SK-N-SH treated with all-trans-retinoic acid at 6 μM for 48 hours (cell line): ENCODE measurements around the gene SRRD.
"Not testable (repeated sequence)": the region's sequence is repeated elsewhere in the genome, so short reads cannot be mapped to it uniquely, and the experiment has no call there.

Experiments
- ATAC-seq: fragments of 200-7000 bp; cut with Tn5 transposase; 3 replicates; pipeline ENCODE4 v1.9.1; 2020; ENCODE audit warnings: mild to moderate bottlenecking, moderate library complexity
- ARNTL ChIP-seq: fragments of 450-650 bp; formaldehyde crosslinking; IDR thresholded peaks from 2 replicates; pipeline ENCODE4 v1.5.0; 2020; ENCODE audit warnings: low read depth, mild to moderate bottlenecking, moderate library complexity, borderline replicate concordance
- BACH2 ChIP-seq: fragments of 250-450 bp; sonication (Bioruptor Pico); IDR thresholded peaks from 2 replicates; pipeline ENCODE4 v1.9.0; 2021; ENCODE audit warnings: mild to moderate bottlenecking, borderline replicate concordance
- CREB5 ChIP-seq: fragments of 250-450 bp; sonication (Bioruptor Pico); IDR thresholded peaks from 2 replicates; pipeline ENCODE4 v1.5.1; 2020; ENCODE audit warnings: low read depth, mild to moderate bottlenecking, moderate library complexity
- CSDC2 ChIP-seq: fragments of 250-450 bp; sonication (Bioruptor Pico); IDR thresholded peaks from 2 replicates; pipeline ENCODE4 v1.5.0; 2020; ENCODE audit warnings: mild to moderate bottlenecking, moderate library complexity
- CSRNP3 ChIP-seq: fragments of 250-450 bp; sonication (Bioruptor Pico); IDR thresholded peaks from 2 replicates; pipeline ENCODE4 v1.5.1; 2021; ENCODE audit warnings: mild to moderate bottlenecking, moderate library complexity
- ESRRG ChIP-seq: fragments of 250-450 bp; sonication (Bioruptor Pico); IDR thresholded peaks from 2 replicates; pipeline ENCODE4 v1.6.1; 2021; ENCODE audit warnings: mild to moderate bottlenecking
- GLIS3 ChIP-seq: fragments of 250-450 bp; sonication (Bioruptor Pico); IDR thresholded peaks from 2 replicates; pipeline ENCODE4 v1.5.0; 2020; ENCODE audit warnings: mild to moderate bottlenecking, moderate library complexity
- ISL1 ChIP-seq: fragments of 250-450 bp; sonication (Bioruptor Pico); IDR thresholded peaks from 2 replicates; pipeline ENCODE4 v2.1.2; 2022; ENCODE audit warnings: mild to moderate bottlenecking, moderate library complexity
- PATZ1 ChIP-seq: fragments of 250-450 bp; sonication (Bioruptor Pico); IDR thresholded peaks from 2 replicates; pipeline ENCODE4 v1.8.0; 2020; ENCODE audit warnings: mild to moderate bottlenecking, moderate library complexity, borderline replicate concordance
- POU6F1 ChIP-seq: fragments of 250-450 bp; sonication (Bioruptor Pico); IDR thresholded peaks from 2 replicates; pipeline ENCODE4 v1.8.0; 2021; ENCODE audit warnings: low read depth, mild to moderate bottlenecking, moderate library complexity, borderline replicate concordance
- PPARA ChIP-seq: fragments of 250-450 bp; sonication (Bioruptor Pico); IDR thresholded peaks from 2 replicates; pipeline ENCODE4 v1.5.0; 2020; ENCODE audit warnings: mild to moderate bottlenecking, borderline replicate concordance
- RARB ChIP-seq: fragments of 250-450 bp; sonication (Bioruptor Pico); IDR thresholded peaks from 2 replicates; pipeline ENCODE4 v1.8.0; 2021; ENCODE audit warnings: mild to moderate bottlenecking, moderate library complexity
- SNAI2 ChIP-seq: fragments of 250-450 bp; sonication (Bioruptor Pico); IDR thresholded peaks from 2 replicates; pipeline ENCODE4 v1.5.0; 2020; ENCODE audit warnings: mild to moderate bottlenecking, moderate library complexity
- TCF4 ChIP-seq: fragments of 250-450 bp; sonication (Bioruptor Pico); IDR thresholded peaks from 2 replicates; pipeline ENCODE4 v1.8.0; 2021; ENCODE audit warnings: mild to moderate bottlenecking, moderate library complexity, borderline replicate concordance
- TOX ChIP-seq: fragments of 250-450 bp; sonication (Bioruptor Pico); IDR thresholded peaks from 2 replicates; pipeline ENCODE4 v1.8.0; 2021; ENCODE audit warnings: mild to moderate bottlenecking, moderate library complexity, borderline replicate concordance
- TSHZ2 ChIP-seq: fragments of 250-450 bp; sonication (Bioruptor Pico); IDR thresholded peaks from 2 replicates; pipeline ENCODE4 v1.5.0; 2020; ENCODE audit warnings: mild to moderate bottlenecking, moderate library complexity
- ZC3H10 ChIP-seq: fragments of 250-450 bp; sonication (Bioruptor Pico); IDR thresholded peaks from 2 replicates; pipeline ENCODE4 v1.5.1; 2021; ENCODE audit warnings: mild to moderate bottlenecking, moderate library complexity
- ZFP3 ChIP-seq: fragments of 250-450 bp; sonication (Bioruptor Pico); IDR thresholded peaks from 2 replicates; pipeline ENCODE4 v1.5.0; 2020; ENCODE audit warnings: mild to moderate bottlenecking, moderate library complexity
- ZFP30 ChIP-seq: fragments of 450-650 bp; formaldehyde crosslinking; IDR thresholded peaks from 2 replicates; pipeline ENCODE4 v1.5.0; 2022; ENCODE audit warnings: mild to moderate bottlenecking, moderate library complexity
- ZNF565 ChIP-seq: fragments of 450-650 bp; formaldehyde crosslinking; conservative IDR thresholded peaks from 2 replicates; pipeline ENCODE4 v1.5.0; 2020; ENCODE audit warnings: low read depth, mild to moderate bottlenecking, moderate library complexity
- ZNF70 ChIP-seq: fragments of 450-650 bp; formaldehyde crosslinking; IDR thresholded peaks from 2 replicates; pipeline ENCODE4 v1.5.0; 2020; ENCODE audit warnings: mild to moderate bottlenecking, moderate library complexity
- ZNF8 ChIP-seq: fragments of 450-650 bp; formaldehyde crosslinking; IDR thresholded peaks from 2 replicates; pipeline ENCODE4 v1.5.0; 2020; ENCODE audit warnings: mild to moderate bottlenecking, moderate library complexity

The SRRD gene

GRCh38 chr22:26527167-26527566 is 43.5 kb downstream of the SRRD start:
- no peak for ATAC-seq
- TF ChIP-seq ZFP3 (CRISPR knock-in tag) (no peak), ZNF565 (CRISPR knock-in tag) (no peak), ZC3H10 (no peak), ZFP30 (CRISPR knock-in tag) (no peak), BACH2 (CRISPR knock-in tag) (no peak), GLIS3 (no peak), CSDC2 (CRISPR knock-in tag) (no peak), SNAI2 (no peak)

- no peak for ATAC-seq
Observed at GRCh38 chr22:26527574-26528465, 44.1 kb downstream of the SRRD start.

GRCh38 chr22:26528518-26528917 is 44.8 kb downstream of the SRRD start:
- ATAC-seq, result not testable (repeated sequence)

More at GRCh38 chr22:26527574-26528465, 44.1 kb downstream of the SRRD start:
- TF ChIP-seq ZFP30 (CRISPR knock-in tag) (no peak), ARNTL (CRISPR knock-in tag) (no peak), ZNF8 (CRISPR knock-in tag) (no peak), ZC3H10 (no peak), RARB (CRISPR knock-in tag) (no peak), POU6F1 (CRISPR knock-in tag) (no peak), PPARA (CRISPR knock-in tag) (no peak), GLIS3 (no peak), CREB5 (CRISPR knock-in tag) (no peak), ESRRG (CRISPR knock-in tag) (no peak), ISL1 (CRISPR knock-in tag) (no peak), TOX (CRISPR knock-in tag) (no peak), PATZ1 (CRISPR knock-in tag) (no peak), TSHZ2 (CRISPR knock-in tag) (no peak), CSRNP3 (no peak), ZNF70 (CRISPR knock-in tag) (no peak), SNAI2 (no peak), ZFP3 (CRISPR knock-in tag) (no peak), ZNF565 (CRISPR knock-in tag) (no peak), TCF4 (CRISPR knock-in tag) (no peak)
